ENCODE results near the gene ARGLU1. TPM values are rescaled to one million over a fixed set of nuclear protein-coding genes. Genes with fewer than 3 reads are reported as not detected.

Gene ARGLU1
- total RNA-seq, 1 donor: 42.0 TPM

GRCh38 chr13:106529415-106530170, 38.3 kb downstream of the ARGLU1 start:
- peaks cover 4% of the 10 kb centered on the region for H3K4me1 ChIP-seq (ENCODE audit: insufficient read depth, low read length)
- H3K9me3 ChIP-seq (ENCODE audit: low read depth, low read length): no peaks in the 10 kb centered on the region
- H3K27ac ChIP-seq (ENCODE audit: low read depth, low read length): no peak overlapping the region
- no peak overlapping the region for H3K4me2 ChIP-seq (ENCODE audit: insufficient read depth, low read length)
- TF ChIP-seq CTCF (IDR thresholded peaks at IDR 0.05; ENCODE audit: extremely low read depth, low read depth, low read length): no peak
- peaks cover 3% of the 10 kb centered on the region for H3K36me3 ChIP-seq (ENCODE audit: insufficient read depth, low read length)
- no peaks in the 10 kb centered on the region for H3K27me3 ChIP-seq (ENCODE audit: insufficient read depth, low read length)
- no peak overlapping the region for H2AFZ ChIP-seq (ENCODE audit: low read length)
- peaks cover 97% of the 10 kb centered on the region for H3K79me2 ChIP-seq (ENCODE audit: insufficient read depth, low read length)
- no peak for DNase-seq (ENCODE audit: insufficient read length, low spot score, missing footprints)
- H3K4me3 ChIP-seq (ENCODE audit: insufficient read depth, low read length): no peak overlapping the region
- peaks cover 15% of the 10 kb centered on the region for H4K20me1 ChIP-seq (ENCODE audit: insufficient read depth, low read length)

GRCh38 chr13:106528718-106529414, 39.1 kb downstream of the ARGLU1 start:
- Histone ChIP-seq H3K79me2 (ENCODE audit: insufficient read depth, low read length) (peaks cover 97% of the 10 kb centered on the region), H3K4me3 (ENCODE audit: insufficient read depth, low read length) (no peak overlapping the region), H2AFZ (ENCODE audit: low read length) (no peak overlapping the region), H3K27me3 (ENCODE audit: insufficient read depth, low read length) (no peaks in the 10 kb centered on the region), H4K20me1 (ENCODE audit: insufficient read depth, low read length) (peaks cover 15% of the 10 kb centered on the region), H3K27ac (ENCODE audit: low read depth, low read length) (no peak overlapping the region), H3K9me3 (ENCODE audit: low read depth, low read length) (no peaks in the 10 kb centered on the region), H3K36me3 (ENCODE audit: insufficient read depth, low read length) (peaks cover 3% of the 10 kb centered on the region), H3K4me2 (ENCODE audit: insufficient read depth, low read length) (no peak overlapping the region), H3K4me1 (ENCODE audit: insufficient read depth, low read length) (peaks cover 4% of the 10 kb centered on the region)
- TF ChIP-seq CTCF (IDR thresholded peaks at IDR 0.05; ENCODE audit: extremely low read depth, low read depth, low read length): no peak
- DNase-seq (ENCODE audit: insufficient read length, low spot score, missing footprints): no peak

GRCh38 chr13:106527826-106528225, 40.1 kb downstream of the ARGLU1 start:
- Histone ChIP-seq H3K4me1 (ENCODE audit: insufficient read depth, low read length) (no peaks in the 10 kb centered on the region), H3K27ac (ENCODE audit: low read depth, low read length) (no peak overlapping the region), H3K4me3 (ENCODE audit: insufficient read depth, low read length) (no peak overlapping the region), H3K36me3 (ENCODE audit: insufficient read depth, low read length) (peaks cover 3% of the 10 kb centered on the region), H2AFZ (ENCODE audit: low read length) (no peak overlapping the region), H3K27me3 (ENCODE audit: insufficient read depth, low read length) (no peaks in the 10 kb centered on the region), H3K9me3 (ENCODE audit: low read depth, low read length) (no peaks in the 10 kb centered on the region), H3K79me2 (ENCODE audit: insufficient read depth, low read length) (peaks cover 99% of the 10 kb centered on the region), H3K4me2 (ENCODE audit: insufficient read depth, low read length) (no peak overlapping the region), H4K20me1 (ENCODE audit: insufficient read depth, low read length) (peaks cover 22% of the 10 kb centered on the region)
- no peak for TF ChIP-seq CTCF (IDR thresholded peaks at IDR 0.05; ENCODE audit: extremely low read depth, low read depth, low read length)
- no peak for DNase-seq (ENCODE audit: insufficient read length, low spot score, missing footprints)

- no peaks in the 10 kb centered on the region for H3K4me1 ChIP-seq (ENCODE audit: insufficient read depth, low read length)
- no peak for DNase-seq (ENCODE audit: insufficient read length, low spot score, missing footprints)
- H3K4me2 ChIP-seq (ENCODE audit: insufficient read depth, low read length): no peak overlapping the region
- no peak overlapping the region for H2AFZ ChIP-seq (ENCODE audit: low read length)
- H3K4me3 ChIP-seq (ENCODE audit: insufficient read depth, low read length): no peak overlapping the region
- H4K20me1 ChIP-seq (ENCODE audit: insufficient read depth, low read length): peaks cover 22% of the 10 kb centered on the region
- peaks cover 3% of the 10 kb centered on the region for H3K36me3 ChIP-seq (ENCODE audit: insufficient read depth, low read length)
- peaks cover 99% of the 10 kb centered on the region for H3K79me2 ChIP-seq (ENCODE audit: insufficient read depth, low read length)
- TF ChIP-seq CTCF (IDR thresholded peaks at IDR 0.05; ENCODE audit: extremely low read depth, low read depth, low read length): no peak
- no peak overlapping the region for H3K27ac ChIP-seq (ENCODE audit: low read depth, low read length)
- H3K9me3 ChIP-seq (ENCODE audit: low read depth, low read length): no peaks in the 10 kb centered on the region
- H3K27me3 ChIP-seq (ENCODE audit: insufficient read depth, low read length): no peaks in the 10 kb centered on the region
These were observed 40.5 kb downstream of the ARGLU1 start for GRCh38 chr13:106527445-106527801.
